Chondrocyte (in vitro differentiated cells): Measurements from ENCODE around the gene MACROD2. TPM values are rescaled to one million over a fixed set of nuclear protein-coding genes. Genes with fewer than 3 reads are reported as not detected.
"Not testable (repeated sequence)": the region's sequence is repeated elsewhere in the genome, so short reads cannot be mapped to it uniquely, and the experiment has no call there.

Experiments
- DNase-seq: peaks from one replicate; pipeline ENCODE4 v3.0.0; 2021; ENCODE audit warnings: mixed read lengths, low spot score
- H3K27ac Mint-ChIP-seq: one replicate; pipeline ENCODE4 v1.8.0; 2021; ENCODE audit warnings: mild to moderate bottlenecking, moderate library complexity, mixed read lengths; ENCODE audit not compliant: unreplicated experiment
- H3K27me3 Mint-ChIP-seq: 2 replicates; pipeline ENCODE4 v1.8.0; 2021; ENCODE audit warnings: low read depth, mixed read lengths
- H3K36me3 Mint-ChIP-seq: 2 replicates; pipeline ENCODE4 v1.8.0; 2021; ENCODE audit warnings: low read depth, mixed read lengths
- H3K4me1 Mint-ChIP-seq: 2 replicates; pipeline ENCODE4 v1.8.0; 2021; ENCODE audit warnings: low read depth, mild to moderate bottlenecking, mixed read lengths
- H3K4me3 Mint-ChIP-seq: one replicate; pipeline ENCODE4 v1.8.0; 2021; ENCODE audit warnings: mild to moderate bottlenecking, moderate library complexity, mixed read lengths; ENCODE audit not compliant: unreplicated experiment
- H3K9me3 Mint-ChIP-seq: 2 replicates; pipeline ENCODE4 v1.8.0; 2021; ENCODE audit warnings: low read depth, mixed read lengths
- total RNA-seq: library from RNA; stranded (reverse); gene quantifications from 3 replicates; pipeline ENCODE4 v1.2.1, GENCODE V29; 2021
- TF ChIP-seq, protein P1 (sequence below): fragments of 200-600 bp; sonication (generic); IDR thresholded peaks from 2 replicates; pipeline ENCODE4 v1.5.0; 2021; ENCODE audit warnings: antibody characterized with exemption, mild to moderate bottlenecking, moderate library complexity

MACROD2 gene
- total RNA-seq, 1 donor from 2014 or later, result 3.2 TPM

GRCh38 chr20:14450256-14450655, 454.9 kb downstream of the MACROD2 start:
- no peaks in the 10 kb centered on the region for H3K4me1 Mint-ChIP-seq
- no peak overlapping the region for H3K4me3 Mint-ChIP-seq
- no peak overlapping the region for H3K27ac Mint-ChIP-seq
- peaks cover 2% of the 10 kb centered on the region for H3K9me3 Mint-ChIP-seq
- no peaks in the 10 kb centered on the region for H3K27me3 Mint-ChIP-seq
- H3K36me3 Mint-ChIP-seq, result no peaks in the 10 kb centered on the region
- DNase-seq, result no peak
- TF ChIP-seq, protein P1, sequence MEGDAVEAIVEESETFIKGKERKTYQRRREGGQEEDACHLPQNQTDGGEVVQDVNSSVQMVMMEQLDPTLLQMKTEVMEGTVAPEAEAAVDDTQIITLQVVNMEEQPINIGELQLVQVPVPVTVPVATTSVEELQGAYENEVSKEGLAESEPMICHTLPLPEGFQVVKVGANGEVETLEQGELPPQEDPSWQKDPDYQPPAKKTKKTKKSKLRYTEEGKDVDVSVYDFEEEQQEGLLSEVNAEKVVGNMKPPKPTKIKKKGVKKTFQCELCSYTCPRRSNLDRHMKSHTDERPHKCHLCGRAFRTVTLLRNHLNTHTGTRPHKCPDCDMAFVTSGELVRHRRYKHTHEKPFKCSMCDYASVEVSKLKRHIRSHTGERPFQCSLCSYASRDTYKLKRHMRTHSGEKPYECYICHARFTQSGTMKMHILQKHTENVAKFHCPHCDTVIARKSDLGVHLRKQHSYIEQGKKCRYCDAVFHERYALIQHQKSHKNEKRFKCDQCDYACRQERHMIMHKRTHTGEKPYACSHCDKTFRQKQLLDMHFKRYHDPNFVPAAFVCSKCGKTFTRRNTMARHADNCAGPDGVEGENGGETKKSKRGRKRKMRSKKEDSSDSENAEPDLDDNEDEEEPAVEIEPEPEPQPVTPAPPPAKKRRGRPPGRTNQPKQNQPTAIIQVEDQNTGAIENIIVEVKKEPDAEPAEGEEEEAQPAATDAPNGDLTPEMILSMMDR, result no peak

- DNase-seq, result no peak
- TF ChIP-seq, protein P1, result no peak
- peaks cover 2% of the 10 kb centered on the region for H3K9me3 Mint-ChIP-seq
Observed at GRCh38 chr20:14451458-14451857, 456.1 kb downstream of the MACROD2 start.

DNA sequence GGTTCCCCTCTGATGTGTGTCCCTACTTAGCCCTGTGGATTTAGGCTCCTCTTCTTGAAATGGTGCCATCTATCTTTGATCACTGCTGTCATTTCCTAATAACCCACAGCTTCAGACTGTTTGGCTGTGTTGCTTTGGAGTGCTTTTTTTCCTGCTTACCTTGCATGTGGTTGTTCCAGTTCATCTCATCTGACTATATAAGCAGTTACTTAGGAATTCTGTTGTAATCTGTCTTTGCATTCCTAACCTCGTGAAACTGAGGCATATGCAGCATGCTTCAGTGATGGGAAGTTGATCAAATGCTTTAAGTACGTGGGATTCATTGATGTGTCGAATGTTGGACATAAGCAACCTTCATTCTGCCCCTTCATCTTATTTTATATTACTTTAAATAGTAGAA, 457.9 kb downstream of the MACROD2 start:
- Mint-ChIP-seq H3K4me1 (no peaks in the 10 kb centered on the region), H3K36me3 (no peaks in the 10 kb centered on the region), H3K27me3 (no peaks in the 10 kb centered on the region), H3K9me3 (peaks cover 2% of the 10 kb centered on the region), H3K27ac (no peak overlapping the region), H3K4me3 (no peak overlapping the region)
- TF ChIP-seq, protein P1, result no peak
- DNase-seq, result no peak

More at GRCh38 chr20:14451458-14451857, 456.1 kb downstream of the MACROD2 start:
- Mint-ChIP-seq H3K36me3 (no peaks in the 10 kb centered on the region), H3K27ac (no peak overlapping the region), H3K4me3 (no peak overlapping the region), H3K27me3 (no peaks in the 10 kb centered on the region), H3K4me1 (no peaks in the 10 kb centered on the region)

DNA sequence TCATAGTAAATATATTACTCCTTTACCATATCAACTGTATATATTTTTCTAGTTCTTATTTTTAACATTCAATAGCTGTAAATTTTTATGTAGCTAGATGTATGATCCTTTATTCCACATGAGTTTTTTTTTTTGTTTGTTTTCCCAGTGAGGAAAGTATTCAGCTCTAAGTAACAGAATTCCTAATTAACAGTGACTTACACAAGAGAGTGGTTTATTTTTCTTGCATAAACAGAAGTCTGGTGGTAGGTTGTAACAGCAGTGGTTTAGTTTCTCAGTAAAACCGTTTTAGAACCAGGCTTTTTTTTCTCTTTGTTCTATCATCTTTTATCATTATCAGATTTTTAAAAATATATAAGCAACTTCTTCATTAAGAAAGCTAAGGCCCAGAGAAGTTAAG, 459.0 kb downstream of the MACROD2 start:
- H3K27ac Mint-ChIP-seq, result no peak overlapping the region
- peaks cover 2% of the 10 kb centered on the region for H3K9me3 Mint-ChIP-seq
- no peak overlapping the region for H3K4me3 Mint-ChIP-seq
- H3K4me1 Mint-ChIP-seq, result no peaks in the 10 kb centered on the region
- no peak for DNase-seq
- H3K27me3 Mint-ChIP-seq, result no peaks in the 10 kb centered on the region
- H3K36me3 Mint-ChIP-seq, result no peaks in the 10 kb centered on the region
- TF ChIP-seq, protein P1, result no peak

- not testable (repeated sequence) for H3K4me3 Mint-ChIP-seq, H3K27me3 Mint-ChIP-seq, H3K4me1 Mint-ChIP-seq, H3K36me3 Mint-ChIP-seq, H3K27ac Mint-ChIP-seq, DNase-seq
- peaks cover 13% of the 10 kb centered on the region for H3K9me3 Mint-ChIP-seq
Observed at GRCh38 chr20:14467104-14467827, 471.9 kb downstream of the MACROD2 start.
